K562 treated with DMSO at 1 percent for 48 hours (cell line): ENCODE data around the gene SBDS. TPM values are rescaled to one million over a fixed set of nuclear protein-coding genes. Genes with fewer than 3 reads are reported as not detected.

Experiments
- total RNA-seq: library from RNA; unstranded; fragments of 300-600 nt; gene quantifications from 2 replicates; pipeline ENCODE4 v1.2.3, GENCODE V29; 2022; ENCODE audit warnings: low replicate concordance; ENCODE audit errors: extremely low read depth

The SBDS gene
- not detected in 2 replicates for total RNA-seq

GRCh38 chr7:66995050-66995776 is at the start of gene SBDS:
Gene SBDS (minus strand): TSS chr7:66995586. CDS start chr7:66995417, 169 bp downstream.

GRCh38 chr7:66996444-66997191 is 1.2 kb upstream of the SBDS start, which contains the start of gene TYW1:
Gene TYW1 (plus strand): TSS chr7:66996833. CDS start chr7:66996979, 146 bp downstream.

Other genes starting within 250 kb of the SBDS start
- gene TMEM248, start 74.4 kb downstream of the SBDS start, total RNA-seq, result 269 TPM in 1 of 2 replicates, not detected in the other
- not detected in 2 replicates for gene TYW1, start 1.2 kb upstream of the SBDS start, total RNA-seq